Keratinocyte (primary cell): ENCODE data around the gene PDE10A. TPM values are rescaled to one million over a fixed set of nuclear protein-coding genes. Genes with fewer than 3 reads are reported as not detected.

Experiments used
- DNase-seq: peaks from one replicate; pipeline ENCODE4 v3.0.0-alpha.2; 2011; ENCODE audit warnings: low read depth, missing footprints, low spot score
- FAIRE-seq: peaks from 2 replicates; lab custom pipeline; 2011; peaks lifted over from hg19 to GRCh38; lab: Jason Lieb, UNC
- H2AFZ ChIP-seq: 2 replicates; pipeline ENCODE4 v1.6.0; 2012; ENCODE audit warnings: low read length, control low read depth, inconsistent platforms; ENCODE audit not compliant: control insufficient read depth
- H3K27ac ChIP-seq: 2 replicates; pipeline ENCODE4 v1.5.1; 2011; ENCODE audit warnings: low read length; ENCODE audit not compliant: control insufficient read depth, insufficient read depth
- H3K27me3 ChIP-seq: 3 replicates; pipeline ENCODE4 v1.6.0; 2011; ENCODE audit warnings: low read length; ENCODE audit not compliant: control insufficient read depth, insufficient read depth; ENCODE audit errors: extremely low read depth
- H3K36me3 ChIP-seq, 2 experiments: 2 replicates in 1 of 2; 3 replicates in 1 of 2; pipeline ENCODE4 v1.5.1; 2011; ENCODE audit warnings: low read length in 2 of 2, mild to moderate bottlenecking in 1 of 2; ENCODE audit not compliant: control insufficient read depth in 2 of 2, insufficient read depth in 2 of 2; ENCODE audit errors: extremely low read depth in 1 of 2
- H3K4me1 ChIP-seq: 3 replicates; pipeline ENCODE4 v1.5.1; 2011; ENCODE audit warnings: low read length; ENCODE audit not compliant: control insufficient read depth, insufficient read depth; ENCODE audit errors: extremely low read depth
- H3K4me2 ChIP-seq: 3 replicates; pipeline ENCODE4 v1.6.0; 2011; ENCODE audit warnings: low read depth, low read length; ENCODE audit not compliant: control insufficient read depth, insufficient read depth; ENCODE audit errors: extremely low read depth
- H3K4me3 ChIP-seq, 3 experiments: fragments of 200-600 bp in 1 of 3; sonication (generic) in 1 of 3; 2 replicates in 2 of 3; 3 replicates in 1 of 3; pipeline ENCODE4 v1.5.1; 2011 to 2016; ENCODE audit warnings: low read length in 3 of 3, mild to moderate bottlenecking in 3 of 3, control low read depth in 2 of 3, inconsistent platforms in 1 of 3, low read depth in 1 of 3, mixed read lengths in 1 of 3, mixed run types in 1 of 3, moderate library complexity in 1 of 3; ENCODE audit not compliant: control insufficient read depth in 2 of 3, insufficient read depth in 2 of 3; ENCODE audit errors: extremely low read depth in 1 of 3
- H3K79me2 ChIP-seq: 2 replicates; pipeline ENCODE4 v1.6.0; 2012; ENCODE audit warnings: low read length; ENCODE audit not compliant: control insufficient read depth, insufficient read depth
- H3K9ac ChIP-seq: 3 replicates; pipeline ENCODE4 v1.6.0; 2011; ENCODE audit warnings: low read length; ENCODE audit not compliant: control insufficient read depth, insufficient read depth; ENCODE audit errors: extremely low read depth
- H3K9me1 ChIP-seq: 3 replicates; pipeline ENCODE4 v1.6.0; 2011; ENCODE audit warnings: low read length; ENCODE audit not compliant: control insufficient read depth, insufficient read depth; ENCODE audit errors: extremely low read depth
- H3K9me3 ChIP-seq: 2 replicates; pipeline ENCODE4 v1.5.1; 2012; ENCODE audit warnings: low read depth, low read length; ENCODE audit not compliant: control insufficient read depth
- H4K20me1 ChIP-seq: 3 replicates; pipeline ENCODE4 v1.6.0; 2011; ENCODE audit warnings: low read length; ENCODE audit not compliant: control insufficient read depth, insufficient read depth; ENCODE audit errors: extremely low read depth
- EZH2 ChIP-seq: IDR thresholded peaks from one replicate; pipeline ENCODE4 v1.6.1; 2012; ENCODE audit warnings: inconsistent platforms, mild to moderate bottlenecking, low read length, moderate library complexity
- dilution Hi-C: fragments of 300-500 bp; cut with MboI; formaldehyde crosslinking; loops from one replicate; pipeline ENCODE4 v1.7.0; 2020; ENCODE audit warnings: low sequenced_read_pairs; ENCODE audit not compliant: extremely low pct_ligation_motif_present
- polyA plus RNA-seq, 5 experiments: library from polyadenylated mRNA; depleted of rRNA in 3 of 5; stranded (reverse) in 3 of 5; stranded (forward) in 1 of 5; unstranded in 1 of 5; fragments of >200 nt; gene quantifications; 1 replicate in 1 of 5; 2 replicates in 3 of 5; 3 replicates in 1 of 5; pipeline versions ENCODE4 v1.2.1 to v1.2.3, GENCODE V29; 2011 to 2012; ENCODE audit warnings: missing spikeins in 2 of 5, low read depth in 1 of 5, low replicate concordance in 1 of 5
- TF ChIP-seq, protein P1 (sequence below), 3 experiments: IDR thresholded peaks in 1 of 3; conservative IDR thresholded peaks in 1 of 3; optimal IDR thresholded peaks in 1 of 3; 2 replicates in 2 of 3; 3 replicates in 1 of 3; pipeline versions ENCODE3 to v1.5.1; 2011; ENCODE audit warnings: low read length in 3 of 3, mild to moderate bottlenecking in 3 of 3, moderate library complexity in 2 of 3, control low read depth in 1 of 3, inconsistent platforms in 1 of 3; ENCODE audit not compliant: insufficient read depth in 2 of 3; ENCODE audit errors: extremely low read depth in 1 of 3

PDE10A gene
- polyA plus RNA-seq, 1 donor (not counting 4 experiments of a cell fraction or from before 2014, with no cell fraction given), result not detected

- no peak for TF ChIP-seq EZH2
- TF ChIP-seq, protein P1, sequence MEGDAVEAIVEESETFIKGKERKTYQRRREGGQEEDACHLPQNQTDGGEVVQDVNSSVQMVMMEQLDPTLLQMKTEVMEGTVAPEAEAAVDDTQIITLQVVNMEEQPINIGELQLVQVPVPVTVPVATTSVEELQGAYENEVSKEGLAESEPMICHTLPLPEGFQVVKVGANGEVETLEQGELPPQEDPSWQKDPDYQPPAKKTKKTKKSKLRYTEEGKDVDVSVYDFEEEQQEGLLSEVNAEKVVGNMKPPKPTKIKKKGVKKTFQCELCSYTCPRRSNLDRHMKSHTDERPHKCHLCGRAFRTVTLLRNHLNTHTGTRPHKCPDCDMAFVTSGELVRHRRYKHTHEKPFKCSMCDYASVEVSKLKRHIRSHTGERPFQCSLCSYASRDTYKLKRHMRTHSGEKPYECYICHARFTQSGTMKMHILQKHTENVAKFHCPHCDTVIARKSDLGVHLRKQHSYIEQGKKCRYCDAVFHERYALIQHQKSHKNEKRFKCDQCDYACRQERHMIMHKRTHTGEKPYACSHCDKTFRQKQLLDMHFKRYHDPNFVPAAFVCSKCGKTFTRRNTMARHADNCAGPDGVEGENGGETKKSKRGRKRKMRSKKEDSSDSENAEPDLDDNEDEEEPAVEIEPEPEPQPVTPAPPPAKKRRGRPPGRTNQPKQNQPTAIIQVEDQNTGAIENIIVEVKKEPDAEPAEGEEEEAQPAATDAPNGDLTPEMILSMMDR (optimal IDR thresholded peaks at IDR 0.05 in 1 of 3, IDR thresholded peaks at IDR 0.05 in 1 of 3, conservative IDR thresholded peaks at IDR 0.05 in 1 of 3; ENCODE audit: extremely low read depth in 1 of 3, insufficient read depth in 2 of 3, low read length in 3 of 3), result no peak
- Histone ChIP-seq H4K20me1 (no peaks in the 10 kb centered on the region), H3K4me1 (no peaks in the 10 kb centered on the region), H3K27me3 (no peaks in the 10 kb centered on the region), H3K79me2 (no peaks in the 10 kb centered on the region), H3K9ac (no peak overlapping the region), H2AFZ (no peak overlapping the region), H3K4me3 (no peak overlapping the region), H3K9me1 (no peaks in the 10 kb centered on the region), H3K9me3 (no peaks in the 10 kb centered on the region), H3K36me3 (no peaks in the 10 kb centered on the region), H3K27ac (no peak overlapping the region), H3K4me2 (no peak overlapping the region)
- DNase-seq (no peak), FAIRE-seq (no peak)
- dilution Hi-C loops, result no loop called here
Measured at GRCh38 chr6:165574220-165575157, 88.6 kb downstream of the PDE10A start.

DNA sequence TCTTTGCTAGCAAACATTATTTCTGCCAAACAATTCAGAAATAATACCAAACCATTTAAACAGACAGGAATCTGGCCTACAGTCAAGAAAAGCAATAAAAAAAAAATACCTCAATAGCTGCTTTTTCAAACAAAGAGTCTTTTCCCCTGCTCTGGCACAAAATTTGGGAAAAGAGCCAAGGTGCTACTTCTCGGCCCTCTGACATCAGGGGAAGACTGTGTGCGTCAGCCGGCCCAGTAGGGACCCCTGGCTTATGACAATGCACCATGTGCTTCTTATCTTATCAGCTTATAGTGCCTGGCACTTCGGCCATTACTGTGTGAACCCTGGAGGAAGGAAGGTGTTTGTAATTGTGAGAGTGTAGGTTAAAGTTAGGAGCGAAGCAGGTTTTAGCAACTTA lies 89.4 kb downstream of the PDE10A start:
- H3K4me3 ChIP-seq, result no peak overlapping the region
- H3K4me2 ChIP-seq, result no peak overlapping the region
- FAIRE-seq, result no peak

More for the DNA sequence above, 89.4 kb downstream of the PDE10A start:
- H3K9ac ChIP-seq, result no peak overlapping the region
- no peaks in the 10 kb centered on the region for H3K36me3 ChIP-seq
- no peak overlapping the region for H3K27ac ChIP-seq
- H3K9me1 ChIP-seq, result no peaks in the 10 kb centered on the region
- DNase-seq, result no peak
- no peaks in the 10 kb centered on the region for H3K27me3 ChIP-seq
- H3K4me1 ChIP-seq, result no peaks in the 10 kb centered on the region
- no peak for TF ChIP-seq EZH2
- TF ChIP-seq, protein P1 (optimal IDR thresholded peaks at IDR 0.05 in 1 of 3, IDR thresholded peaks at IDR 0.05 in 1 of 3, conservative IDR thresholded peaks at IDR 0.05 in 1 of 3; ENCODE audit: extremely low read depth in 1 of 3, insufficient read depth in 2 of 3, low read length in 3 of 3), result no peak
- dilution Hi-C loops, result no loop called here
- H2AFZ ChIP-seq, result no peak overlapping the region
- H3K9me3 ChIP-seq, result no peaks in the 10 kb centered on the region
- no peaks in the 10 kb centered on the region for H4K20me1 ChIP-seq
- H3K79me2 ChIP-seq, result no peaks in the 10 kb centered on the region
